Activated CD4-positive, alpha-beta T cell treated with anti-CD3 and anti-CD28 coated beads, Interleukin-2, amount 50 U/mL, for 16 hours (primary cell): ENCODE measurements around the gene RGS13.

Experiments
- DNase-seq: peaks from one replicate; pipeline ENCODE4 v3.0.0-alpha.2; 2020

RGS13 gene

GRCh38 chr1:192627901-192628300, 8.0 kb upstream of the RGS13 start:
- no peak for DNase-seq

- DNase-seq, result no peak
Measured at GRCh38 chr1:192628396-192629057, 7.4 kb upstream of the RGS13 start.

GRCh38 chr1:192629612-192630011, 6.3 kb upstream of the RGS13 start:
- DNase-seq, result no peak

DNA sequence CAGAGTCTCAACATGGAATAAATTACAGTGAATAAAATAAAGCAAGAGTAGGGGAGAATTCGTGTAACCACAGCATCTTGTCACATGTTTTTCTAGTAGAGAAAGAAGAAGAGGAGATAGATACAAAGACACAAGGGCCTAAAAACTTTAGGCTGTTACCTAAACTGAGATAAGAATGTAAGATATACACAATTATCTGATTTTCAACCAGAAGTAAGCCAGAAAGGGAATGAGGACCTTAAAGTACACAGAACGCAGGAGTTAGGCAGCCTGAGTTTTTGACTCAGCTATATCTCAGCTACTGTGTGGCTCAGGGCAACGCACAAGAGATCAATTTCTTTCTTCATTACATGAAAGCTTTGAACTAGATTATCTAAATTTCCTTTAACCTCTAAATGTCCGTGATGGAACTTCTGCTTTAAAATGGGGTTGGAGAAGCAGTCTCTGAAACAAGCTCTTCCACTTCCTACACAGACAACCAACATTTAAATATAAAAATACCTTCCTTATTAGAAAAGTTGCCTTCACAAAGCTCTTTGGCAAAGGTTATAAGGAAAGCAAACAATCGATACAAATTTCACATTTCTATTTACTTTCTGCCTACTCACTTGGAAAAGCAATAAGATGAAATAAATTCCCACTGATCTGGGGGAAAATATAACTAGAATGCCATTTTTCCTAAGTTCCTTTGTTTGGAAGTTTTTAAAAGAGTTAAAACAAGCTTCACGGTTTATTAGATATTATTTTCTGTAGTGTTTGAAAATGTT, 5.2 kb upstream of the RGS13 start:
- DNase-seq, result no peak

- DNase-seq, result no peak
Measured at GRCh38 chr1:192631749-192632148, 4.2 kb upstream of the RGS13 start.

GRCh38 chr1:192632188-192632587, 3.8 kb upstream of the RGS13 start:
- DNase-seq, result no peak

DNA sequence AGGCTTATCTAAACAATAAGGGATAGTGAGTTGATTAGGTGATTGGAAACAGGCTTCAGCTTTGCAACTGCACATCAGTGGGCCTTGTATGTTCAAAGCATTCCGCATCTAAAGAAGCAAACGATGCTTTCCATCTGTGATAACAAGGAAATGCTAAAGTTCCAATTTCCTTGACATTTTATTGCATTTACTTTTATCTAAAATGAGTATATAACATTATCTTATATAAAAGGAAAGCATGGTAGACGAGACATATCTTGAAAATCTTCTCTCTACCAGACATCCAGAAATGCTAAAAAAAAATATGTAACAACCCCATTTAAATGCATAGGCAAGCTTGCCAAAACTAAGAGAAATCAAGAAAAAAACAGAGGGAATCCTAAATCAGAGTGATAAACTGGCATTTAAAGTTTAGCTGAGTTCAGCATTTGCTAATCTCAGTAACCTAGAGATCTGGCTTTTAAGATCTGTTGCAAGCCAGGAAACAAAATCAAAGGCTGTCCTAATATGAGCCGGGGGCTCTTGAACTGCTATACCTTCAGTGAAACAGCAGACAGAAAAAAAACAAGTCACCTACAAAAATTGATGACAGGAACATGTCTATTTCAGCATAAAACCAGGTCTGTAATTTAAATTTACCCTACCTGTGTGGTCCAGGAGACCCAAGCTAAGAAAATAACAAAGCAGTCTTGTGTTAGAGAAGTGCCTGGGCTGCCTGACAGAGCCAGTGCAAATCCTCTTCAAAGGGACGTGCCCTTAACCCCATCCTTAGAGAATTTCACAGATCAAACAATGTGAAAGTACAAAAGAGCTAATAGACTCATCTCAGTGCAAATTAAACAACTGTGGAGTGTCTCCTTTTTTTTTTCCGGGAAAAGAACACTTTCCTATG, 3.1 kb upstream of the RGS13 start:
- no peak for DNase-seq

DNA sequence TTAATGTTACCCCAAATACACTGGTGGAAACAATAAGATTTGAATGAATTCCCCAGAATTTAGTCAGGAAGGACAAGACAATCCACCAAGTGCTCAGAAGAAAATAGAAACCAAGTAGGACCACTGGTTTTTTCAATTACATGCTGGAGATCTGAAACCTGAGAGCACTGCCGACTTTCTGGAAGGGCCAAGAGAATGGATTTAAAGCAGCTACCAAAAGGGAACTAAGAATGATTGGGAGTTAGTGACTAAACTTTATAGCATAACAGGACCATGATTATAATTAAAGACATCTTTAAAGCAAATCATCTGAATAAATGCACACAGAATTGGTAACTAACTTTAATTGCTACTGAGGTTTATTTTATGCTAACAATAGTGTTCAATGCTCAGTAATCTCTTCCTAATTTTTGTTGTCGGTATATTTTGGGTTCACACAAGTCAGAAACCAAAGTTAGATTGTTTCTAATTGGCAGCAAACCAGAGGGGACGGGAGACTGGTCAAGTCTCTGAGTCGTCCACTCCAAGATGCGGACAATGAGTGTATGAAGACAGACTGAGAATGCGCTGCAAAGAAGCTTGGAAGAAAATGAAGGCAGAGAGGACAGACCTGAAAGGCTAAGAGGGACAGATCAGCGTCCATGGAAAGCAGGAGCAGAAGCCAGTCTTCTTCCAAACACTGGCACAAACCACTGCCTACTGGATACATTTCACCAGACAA, 2.3 kb upstream of the RGS13 start:
- DNase-seq, result no peak

DNA sequence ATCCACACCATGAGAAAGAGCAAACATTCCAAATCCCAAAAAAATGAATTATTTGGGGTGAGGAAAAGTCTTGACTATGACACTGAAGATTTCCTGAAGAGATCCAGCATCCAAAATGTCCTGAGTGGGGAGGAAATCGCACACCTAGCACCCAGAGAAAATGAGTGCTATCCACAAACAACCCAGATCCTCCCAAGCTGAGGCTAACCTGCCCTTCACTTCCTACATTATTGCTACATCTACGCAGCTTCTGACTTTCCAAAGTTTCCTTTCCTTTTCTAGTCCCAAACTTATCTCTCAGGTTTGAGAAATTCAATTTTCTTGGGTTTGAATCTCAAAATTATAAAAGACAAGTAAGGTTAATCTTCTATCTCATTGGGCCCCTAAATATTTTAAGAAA, 906 bp upstream of the RGS13 start:
- DNase-seq, result no peak

GRCh38 chr1:192639607-192640368, 3.8 kb downstream of the RGS13 start:
- peak; percentile 82 for DNase-seq

DNA sequence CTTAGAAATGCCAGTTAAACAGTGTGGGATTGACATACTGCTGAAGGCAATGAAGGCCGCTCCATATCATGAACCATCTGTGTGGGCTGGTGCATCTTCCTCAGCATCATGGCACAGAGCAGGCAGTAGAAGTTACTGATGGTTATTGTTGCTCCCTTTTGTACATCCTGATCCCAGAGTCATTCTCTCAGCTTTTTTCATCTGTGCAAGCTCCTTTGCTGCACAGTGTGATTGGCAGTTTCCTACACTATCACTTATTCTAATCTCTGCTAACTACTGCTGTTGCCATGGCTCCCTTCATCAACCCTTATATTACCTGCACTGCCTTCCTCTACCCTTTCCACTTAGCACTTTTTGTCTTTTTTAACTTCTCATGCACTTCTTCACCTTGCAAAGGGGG, 16.2 kb downstream of the RGS13 start:
- DNase-seq, result no peak

DNA sequence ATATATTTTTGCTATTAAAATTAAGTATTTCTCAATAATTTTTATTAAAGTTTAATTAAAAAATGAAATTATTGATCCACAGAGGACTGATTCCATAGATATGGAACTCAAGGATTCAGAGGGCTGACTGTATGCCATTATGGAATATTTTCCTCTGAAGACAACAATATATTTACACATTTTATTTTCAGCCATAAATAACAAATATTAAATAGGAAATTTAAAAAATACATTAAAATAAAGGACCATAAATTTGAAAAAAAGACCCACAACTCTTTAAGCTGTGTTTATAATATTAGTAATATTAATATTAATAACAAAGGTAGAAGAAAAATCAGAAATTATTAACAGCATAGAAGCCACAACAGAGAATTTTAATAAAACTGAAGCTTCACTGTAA, 18.2 kb downstream of the RGS13 start:
- no peak for DNase-seq

- DNase-seq, result peak; percentile 72
Measured at GRCh38 chr1:192654591-192655251, 18.8 kb downstream of the RGS13 start.

- no peak for DNase-seq
Measured at GRCh38 chr1:192657760-192658159, 21.8 kb downstream of the RGS13 start.

DNA sequence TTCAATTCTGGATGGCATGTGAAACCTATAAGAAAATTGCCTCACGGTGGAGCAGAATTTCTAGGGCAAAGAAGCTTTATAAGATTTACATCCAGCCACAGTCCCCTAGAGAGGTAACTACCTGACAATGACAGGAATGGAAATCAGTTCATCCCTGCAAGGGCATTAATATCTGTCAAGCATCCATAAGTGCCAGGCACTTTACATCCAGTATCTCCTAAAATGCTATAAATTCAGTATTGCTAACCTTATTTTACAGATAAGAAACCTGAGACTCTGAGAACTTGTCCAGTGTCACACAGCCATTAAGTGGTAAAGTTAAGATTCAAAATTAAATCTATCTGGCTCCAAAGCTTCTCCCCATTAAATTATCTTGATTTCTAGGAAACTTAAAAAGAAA, 22.3 kb downstream of the RGS13 start:
- DNase-seq, result no peak

GRCh38 chr1:192660613-192661012, 24.7 kb downstream of the RGS13 start:
- no peak for DNase-seq

- DNase-seq, result no peak
Measured at GRCh38 chr1:192668409-192668983, 32.5 kb downstream of the RGS13 start.

DNA sequence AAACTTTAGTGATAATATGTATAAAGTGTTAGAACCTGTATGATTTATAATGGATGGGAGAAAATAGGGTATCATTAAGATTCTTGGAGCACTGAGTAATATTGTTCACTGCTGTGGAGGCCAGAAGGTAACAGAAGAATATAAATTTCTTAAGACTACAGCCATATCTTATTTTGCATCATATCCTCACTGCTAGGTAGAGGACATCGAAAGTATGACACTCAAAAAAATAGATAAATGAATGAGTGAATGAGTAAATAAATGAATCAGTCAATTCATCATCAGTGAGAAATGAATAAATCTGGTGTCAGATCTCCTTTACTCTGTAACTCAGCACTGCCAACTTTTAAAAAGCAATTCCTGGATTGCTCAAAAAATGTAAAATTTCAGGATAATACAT, 33.2 kb downstream of the RGS13 start:
- peak; percentile 5 for DNase-seq

- DNase-seq, result no peak
Measured at GRCh38 chr1:192675716-192676115, 39.8 kb downstream of the RGS13 start.

- DNase-seq, result no peak
Measured at GRCh38 chr1:192678099-192678498, 42.2 kb downstream of the RGS13 start.

- no peak for DNase-seq
Measured at GRCh38 chr1:192682335-192682734, 46.4 kb downstream of the RGS13 start.
